ENCODE data around the gene RBPJL.

RBPJL gene

GRCh38 chr20:45283551-45284057 lies 23.0 kb upstream of the RBPJL start:
- H3K27ac Mint-ChIP-seq: no peak overlapping the region

GRCh38 chr20:45288376-45288775 lies 18.3 kb upstream of the RBPJL start:
- H3K4me1 Mint-ChIP-seq: peaks cover 3% of the 10 kb centered on the region
- no peak for DNase-seq
- H3K4me3 Mint-ChIP-seq: no peak overlapping the region
- H3K27me3 Mint-ChIP-seq: peaks cover 53% of the 10 kb centered on the region
- CTCF ChIA-PET: interaction anchor here (0.6 kb wide), 1 partner anchor 177 kb away, joined by 3 read pairs; no protein-coding TSS in a partner anchor
- H3K9me3 Mint-ChIP-seq: no peaks in the 10 kb centered on the region
- no peaks in the 10 kb centered on the region for H3K36me3 Mint-ChIP-seq
- H3K27ac Mint-ChIP-seq: no peak overlapping the region

More at GRCh38 chr20:45283551-45284057, 23.0 kb upstream of the RBPJL start:
- H3K36me3 Mint-ChIP-seq: no peaks in the 10 kb centered on the region
- CTCF ChIA-PET: interaction anchor here (1.3 to 4.4 kb wide), 2 partner anchors 11 to 487 kb away, joined by 3 to 23 read pairs; no protein-coding TSS in a partner anchor
- H3K4me1 Mint-ChIP-seq: no peaks in the 10 kb centered on the region
- peaks cover 31% of the 10 kb centered on the region for H3K27me3 Mint-ChIP-seq
- no peak for DNase-seq
- no peaks in the 10 kb centered on the region for H3K9me3 Mint-ChIP-seq
- H3K4me3 Mint-ChIP-seq: no peak overlapping the region

GRCh38 chr20:45288860-45289259 lies 17.8 kb upstream of the RBPJL start:
- CTCF ChIA-PET: interaction anchor here (0.6 kb wide), 1 partner anchor 176 kb away, joined by 3 read pairs; no protein-coding TSS in a partner anchor
- H3K9me3 Mint-ChIP-seq: no peaks in the 10 kb centered on the region
- H3K4me3 Mint-ChIP-seq: no peak overlapping the region
- peaks cover 58% of the 10 kb centered on the region for H3K27me3 Mint-ChIP-seq
- no peak for DNase-seq
- peaks cover 5% of the 10 kb centered on the region for H3K4me1 Mint-ChIP-seq
- H3K36me3 Mint-ChIP-seq: no peaks in the 10 kb centered on the region
- no peak overlapping the region for H3K27ac Mint-ChIP-seq

- CTCF ChIA-PET: interaction anchor here (0.6 to 5.5 kb wide), 23 partner anchors 7 to 499 kb away, joined by 3 to 93 read pairs (median 5); no protein-coding TSS in a partner anchor
- no peak overlapping the region for H3K27ac Mint-ChIP-seq
- peaks cover 65% of the 10 kb centered on the region for H3K27me3 Mint-ChIP-seq
- DNase-seq: no peak
- no peaks in the 10 kb centered on the region for H3K36me3 Mint-ChIP-seq
- peaks cover 1% of the 10 kb centered on the region for H3K9me3 Mint-ChIP-seq
- peaks cover 7% of the 10 kb centered on the region for H3K4me1 Mint-ChIP-seq
- H3K4me3 Mint-ChIP-seq: no peak overlapping the region
Measured at GRCh38 chr20:45289942-45290676, 16.5 kb upstream of the RBPJL start.

- H3K27me3 Mint-ChIP-seq: peaks cover 65% of the 10 kb centered on the region
- CTCF ChIA-PET: interaction anchor here (0.8 to 5.5 kb wide), 28 partner anchors 8 to 480 kb away, joined by 3 to 93 read pairs (median 5); partner anchors contain the start of genes RBPJL, SLPI and WFDC5
- peaks cover 7% of the 10 kb centered on the region for H3K4me1 Mint-ChIP-seq
Measured at GRCh38 chr20:45290677-45291355, 15.8 kb upstream of the RBPJL start.

GRCh38 chr20:45291526-45291925 lies 15.1 kb upstream of the RBPJL start:
- CTCF ChIA-PET: interaction anchor here (1.0 to 5.5 kb wide), 24 partner anchors 9 to 479 kb away, joined by 3 to 93 read pairs (median 5); partner anchors contain the start of genes RBPJL, SLPI and WFDC5
- no peak overlapping the region for H3K4me3 Mint-ChIP-seq
- peaks cover 7% of the 10 kb centered on the region for H3K4me1 Mint-ChIP-seq
- H3K27me3 Mint-ChIP-seq: peaks cover 65% of the 10 kb centered on the region
- peaks cover 2% of the 10 kb centered on the region for H3K9me3 Mint-ChIP-seq
- H3K27ac Mint-ChIP-seq: no peak overlapping the region
- H3K36me3 Mint-ChIP-seq: no peaks in the 10 kb centered on the region
- DNase-seq: no peak

More at GRCh38 chr20:45290677-45291355, 15.8 kb upstream of the RBPJL start:
- Mint-ChIP-seq H3K27ac (no peak overlapping the region), H3K9me3 (peaks cover 2% of the 10 kb centered on the region), H3K36me3 (no peaks in the 10 kb centered on the region), H3K4me3 (no peak overlapping the region)
- DNase-seq: peak; percentile 76

- no peak overlapping the region for H3K27ac Mint-ChIP-seq
- peaks cover 61% of the 10 kb centered on the region for H3K27me3 Mint-ChIP-seq
- no peaks in the 10 kb centered on the region for H3K36me3 Mint-ChIP-seq
- no peak for DNase-seq
- peaks cover 2% of the 10 kb centered on the region for H3K9me3 Mint-ChIP-seq
- H3K4me1 Mint-ChIP-seq: peaks cover 7% of the 10 kb centered on the region
- CTCF ChIA-PET: interaction anchor here (1.0 to 5.5 kb wide), 20 partner anchors 11 to 479 kb away, joined by 3 to 93 read pairs (median 5); partner anchors contain the start of genes RBPJL, SLPI and WFDC5
- H3K4me3 Mint-ChIP-seq: no peak overlapping the region
Measured at GRCh38 chr20:45292343-45292742, 14.3 kb upstream of the RBPJL start.

- H3K27me3 Mint-ChIP-seq: peaks cover 59% of the 10 kb centered on the region
Measured at GRCh38 chr20:45293041-45294002, 13.3 kb upstream of the RBPJL start.

GRCh38 chr20:45294003-45294368 lies 12.7 kb upstream of the RBPJL start:
- H3K9me3 Mint-ChIP-seq: peaks cover 2% of the 10 kb centered on the region
- no peak for DNase-seq
- no peak overlapping the region for H3K4me3 Mint-ChIP-seq
- CTCF ChIA-PET: interaction anchor here (0.5 to 5.5 kb wide), 57 partner anchors 9 to 505 kb away, joined by 3 to 93 read pairs (median 4); partner anchors contain the start of genes KCNS1, MATN4, SLPI and SYS1
- H3K36me3 Mint-ChIP-seq: no peaks in the 10 kb centered on the region
- no peak overlapping the region for H3K27ac Mint-ChIP-seq
- peaks cover 53% of the 10 kb centered on the region for H3K27me3 Mint-ChIP-seq
- peaks cover 7% of the 10 kb centered on the region for H3K4me1 Mint-ChIP-seq

More at GRCh38 chr20:45293041-45294002, 13.3 kb upstream of the RBPJL start:
- Mint-ChIP-seq H3K9me3 (peaks cover 2% of the 10 kb centered on the region), H3K27ac (no peak overlapping the region), H3K4me3 (peak overlapping the region; percentile 64), H3K36me3 (no peaks in the 10 kb centered on the region), H3K4me1 (peaks cover 7% of the 10 kb centered on the region)
- CTCF ChIA-PET: interaction anchor here (0.7 to 5.5 kb wide), 56 partner anchors 9 to 487 kb away, joined by 3 to 93 read pairs (median 4); partner anchors contain the start of genes KCNS1, MATN4, SLPI and SYS1
- peak; percentile 87 for DNase-seq

- Mint-ChIP-seq H3K27ac (no peak overlapping the region), H3K4me3 (no peak overlapping the region), H3K9me3 (peaks cover 2% of the 10 kb centered on the region), H3K27me3 (peaks cover 55% of the 10 kb centered on the region), H3K36me3 (no peaks in the 10 kb centered on the region), H3K4me1 (peaks cover 7% of the 10 kb centered on the region)
- CTCF ChIA-PET: interaction anchor here (0.6 to 5.5 kb wide), 36 partner anchors 8 to 504 kb away, joined by 3 to 93 read pairs (median 4); partner anchors contain the start of genes SLPI and SYS1
- no peak for DNase-seq
Measured at GRCh38 chr20:45294659-45295058, 12.0 kb upstream of the RBPJL start.

GRCh38 chr20:45297786-45298497 lies 8.7 kb upstream of the RBPJL start:
- H3K9me3 Mint-ChIP-seq: peaks cover 2% of the 10 kb centered on the region
- no peak overlapping the region for H3K4me3 Mint-ChIP-seq
- no peaks in the 10 kb centered on the region for H3K36me3 Mint-ChIP-seq
- H3K27ac Mint-ChIP-seq: no peak overlapping the region
- H3K4me1 Mint-ChIP-seq: peaks cover 10% of the 10 kb centered on the region
- H3K27me3 Mint-ChIP-seq: peaks cover 44% of the 10 kb centered on the region
- DNase-seq: no peak
- CTCF ChIA-PET: interaction anchor here (0.9 to 1.0 kb wide), 2 partner anchors 15 to 154 kb away, joined by 3 to 4 read pairs; no protein-coding TSS in a partner anchor

- no peaks in the 10 kb centered on the region for H3K36me3 Mint-ChIP-seq
- H3K4me3 Mint-ChIP-seq: no peak overlapping the region
- no peak overlapping the region for H3K27ac Mint-ChIP-seq
- DNase-seq: no peak
- peaks cover 2% of the 10 kb centered on the region for H3K4me1 Mint-ChIP-seq
- CTCF ChIA-PET: interaction anchor here (1.6 to 6.2 kb wide), 3 partner anchors 7 to 18 kb away, joined by 3 to 93 read pairs (median 31); no protein-coding TSS in a partner anchor
- peaks cover 2% of the 10 kb centered on the region for H3K9me3 Mint-ChIP-seq
- peaks cover 46% of the 10 kb centered on the region for H3K27me3 Mint-ChIP-seq
Measured at GRCh38 chr20:45299786-45300185, 6.9 kb upstream of the RBPJL start.

Data from activated naive CD4-positive, alpha-beta T cell treated with anti-CD3 and anti-CD28 coated beads, Interleukin-2, amount 10 ng/mL, durations not matched to agents 7 days and 5 days (primary cell).